IMR-90 (cell line): ENCODE measurements around the gene RINT1. TPM values are rescaled to one million over a fixed set of nuclear protein-coding genes. Genes with fewer than 3 reads are reported as not detected.

Experiments used
- ATAC-seq: fragments of 200-7000 bp; cut with Tn5 transposase; 2 replicates; pipeline ENCODE4 v1.9.1; 2020; ENCODE audit warnings: low read depth, mild to moderate bottlenecking, moderate library complexity
- BruUV-seq: library from RNA; stranded (reverse); fragments of 400-500 nt; replicated peaks from 2 replicates; lab custom pipeline; 2021; lab: Mats Ljungman, UMichigan
- CTCF ChIA-PET: fragments of 300-600 bp; formaldehyde crosslinking; extraction: SDS; loops from one replicate; lab custom pipeline; 2021; ENCODE audit warnings: antibody characterized with exemption; lab: Yijun Ruan, JAX
- POLR2A ChIA-PET: fragments of 300-600 bp; sonication (Branson Sonifier 250); formaldehyde crosslinking; loops from one replicate; lab custom pipeline; 2022; ENCODE audit warnings: antibody characterized with exemption; ENCODE audit not compliant: unreplicated experiment; lab: Charles Lee
- DNase-seq: peaks from one replicate; pipeline ENCODE4 v3.0.0; 2013
- H2AFZ ChIP-seq: replicated peaks from 2 replicates; pipeline ENCODE3; 2013; ENCODE audit warnings: low read length, mild to moderate bottlenecking; ENCODE audit not compliant: poor library complexity
- H2AK5ac ChIP-seq: 2 replicates; pipeline ENCODE4 v1.6.1; 2013; ENCODE audit warnings: low read depth, low read length, inconsistent platforms
- H2AK9ac ChIP-seq: replicated peaks from 2 replicates; pipeline ENCODE3; 2013; ENCODE audit warnings: mild to moderate bottlenecking, low read depth, low read length, moderate library complexity; ENCODE audit not compliant: poor library complexity
- H2BK120ac ChIP-seq: 2 replicates; pipeline ENCODE4 v1.6.1; 2013; ENCODE audit warnings: low read depth, low read length, inconsistent platforms
- H2BK15ac ChIP-seq: 3 replicates; pipeline ENCODE4 v1.6.1; 2013; ENCODE audit warnings: low read depth, low read length, inconsistent platforms
- H2BK20ac ChIP-seq: 2 replicates; pipeline ENCODE4 v1.6.1; 2013; ENCODE audit warnings: low read depth, mild to moderate bottlenecking, inconsistent platforms, low read length, moderate library complexity
- H2BK5ac ChIP-seq: 2 replicates; pipeline ENCODE4 v1.6.1; 2013; ENCODE audit warnings: mild to moderate bottlenecking, low read depth, low read length, inconsistent platforms; ENCODE audit not compliant: poor library complexity, severe bottlenecking
- H3K14ac ChIP-seq: replicated peaks from 2 replicates; pipeline ENCODE4 v1.6.1; 2013; ENCODE audit warnings: low read depth, low read length, inconsistent platforms
- H3K18ac ChIP-seq: 2 replicates; pipeline ENCODE4 v1.6.1; 2013; ENCODE audit warnings: low read depth, low read length, control low read depth
- H3K23ac ChIP-seq: 2 replicates; pipeline ENCODE4 v1.6.1; 2013; ENCODE audit warnings: low read depth, low read length, inconsistent platforms
- H3K27ac ChIP-seq: 2 replicates; pipeline ENCODE4 v1.5.1; 2013; ENCODE audit warnings: mild to moderate bottlenecking, control low read depth, low read length; ENCODE audit not compliant: insufficient read depth
- H3K27me3 ChIP-seq: 2 replicates; pipeline ENCODE4 v1.6.1; 2013; ENCODE audit warnings: low read length; ENCODE audit not compliant: control insufficient read depth, insufficient read depth
- H3K36me3 ChIP-seq: 2 replicates; pipeline ENCODE4 v1.6.1; 2013; ENCODE audit warnings: low read length, mixed read lengths; ENCODE audit not compliant: control insufficient read depth, insufficient read depth
- H3K4ac ChIP-seq: 2 replicates; pipeline ENCODE4 v1.6.1; 2013; ENCODE audit warnings: low read depth, low read length, inconsistent platforms
- H3K4me1 ChIP-seq: 2 replicates; pipeline ENCODE4 v1.6.1; 2013; ENCODE audit warnings: low read length, mixed read lengths; ENCODE audit not compliant: control insufficient read depth, insufficient read depth
- H3K4me2 ChIP-seq: 2 replicates; pipeline ENCODE4 v1.6.1; 2013; ENCODE audit warnings: low read depth, mild to moderate bottlenecking, control low read depth, low read length, moderate library complexity
- H3K4me3 ChIP-seq: 2 replicates; pipeline ENCODE4 v1.5.1; 2013; ENCODE audit warnings: low read depth, mild to moderate bottlenecking, control low read depth, low read length, moderate library complexity; ENCODE audit not compliant: insufficient read depth
- H3K56ac ChIP-seq: 2 replicates; pipeline ENCODE4 v1.6.1; 2013; ENCODE audit warnings: low read length, inconsistent platforms; ENCODE audit not compliant: insufficient read depth; ENCODE audit errors: extremely low read depth
- H3K79me1 ChIP-seq, 2 experiments: 2 replicates each; pipeline ENCODE4 v1.6.1; 2013; ENCODE audit warnings: low read length in 2 of 2, inconsistent platforms in 1 of 2, low read depth in 1 of 2
- H3K9ac ChIP-seq: 2 replicates; pipeline ENCODE4 v1.6.1; 2013; ENCODE audit warnings: low read depth, low read length, control low read depth
- H3K9me1 ChIP-seq: 2 replicates; pipeline ENCODE4 v1.6.1; 2013; ENCODE audit warnings: low read length, inconsistent platforms; ENCODE audit not compliant: insufficient read depth
- H3K9me3 ChIP-seq: 2 replicates; pipeline ENCODE4 v1.6.1; 2013; ENCODE audit warnings: low read length; ENCODE audit not compliant: control insufficient read depth, insufficient read depth
- H4K20me1 ChIP-seq: 2 replicates; pipeline ENCODE4 v1.6.1; 2013; ENCODE audit warnings: low read length, inconsistent platforms; ENCODE audit not compliant: insufficient read depth
- H4K5ac ChIP-seq: 2 replicates; pipeline ENCODE4 v1.6.1; 2013; ENCODE audit warnings: mild to moderate bottlenecking, low read depth, low read length, control low read depth
- H4K8ac ChIP-seq, 2 experiments: 2 replicates each; pipeline ENCODE4 v1.6.1; 2013; ENCODE audit warnings: low read depth in 2 of 2, low read length in 2 of 2, control low read depth in 1 of 2, inconsistent platforms in 1 of 2
- H4K91ac ChIP-seq: 2 replicates; pipeline ENCODE4 v1.6.1; 2013; ENCODE audit warnings: low read depth, low read length, inconsistent platforms; ENCODE audit not compliant: insufficient read depth
- BHLHE40 ChIP-seq: fragments of 150-350 bp; IDR thresholded peaks from 2 replicates; pipeline ENCODE4 v1.6.1; 2016; ENCODE audit warnings: mild to moderate bottlenecking, low read depth, low read length
- CEBPB ChIP-seq: IDR thresholded peaks from 2 replicates; pipeline ENCODE4 v1.6.1; 2012; ENCODE audit warnings: low read depth, low read length, improper control_type of control experiment
- CHD1 ChIP-seq: IDR thresholded peaks from 2 replicates; pipeline ENCODE4 v1.6.1; 2012; ENCODE audit warnings: low read depth, low read length, improper control_type of control experiment
- CTCF ChIP-seq: conservative IDR thresholded peaks from 2 replicates; pipeline ENCODE4 v1.5.1; 2012; ENCODE audit warnings: mild to moderate bottlenecking, low read depth, low read length, improper control_type of control experiment
- FOS ChIP-seq: fragments of 150-350 bp; IDR thresholded peaks from 2 replicates; pipeline ENCODE4 v1.6.1; 2016; ENCODE audit warnings: low read depth, low read length
- MAFK ChIP-seq: IDR thresholded peaks from 2 replicates; pipeline ENCODE4 v1.6.1; 2012; ENCODE audit warnings: low read depth, low read length, improper control_type of control experiment
- MAZ ChIP-seq: IDR thresholded peaks from 2 replicates; pipeline ENCODE4 v1.6.1; 2012; ENCODE audit warnings: low read depth, mild to moderate bottlenecking, low read length, improper control_type of control experiment, moderate library complexity, borderline replicate concordance
- MXI1 ChIP-seq: IDR thresholded peaks from 2 replicates; pipeline ENCODE4 v1.6.1; 2012; ENCODE audit warnings: low read depth, mild to moderate bottlenecking, low read length, moderate library complexity, borderline replicate concordance
- NFE2L2 ChIP-seq: fragments of 150-350 bp; IDR thresholded peaks from 2 replicates; pipeline ENCODE4 v1.6.1; 2016; ENCODE audit warnings: low read depth, mild to moderate bottlenecking, low read length
- POLR2A ChIP-seq: IDR thresholded peaks from 2 replicates; pipeline ENCODE4 v1.6.1; 2012; ENCODE audit warnings: mild to moderate bottlenecking, low read depth, low read length
- RAD21 ChIP-seq: IDR thresholded peaks from 2 replicates; pipeline ENCODE4 v1.6.1; 2012; ENCODE audit warnings: low read length, improper control_type of control experiment
- RCOR1 ChIP-seq: IDR thresholded peaks from 2 replicates; pipeline ENCODE4 v1.6.1; 2012; ENCODE audit warnings: mild to moderate bottlenecking, low read length, improper control_type of control experiment; ENCODE audit not compliant: insufficient replicate concordance
- RFX5 ChIP-seq: IDR thresholded peaks from 2 replicates; pipeline ENCODE4 v1.8.0; 2012; ENCODE audit warnings: low read depth, mild to moderate bottlenecking, low read length, moderate library complexity
- SMC3 ChIP-seq: fragments of 150-350 bp; IDR thresholded peaks from 2 replicates; pipeline ENCODE4 v1.6.1; 2016; ENCODE audit warnings: low read depth, mild to moderate bottlenecking, antibody characterized with exemption, low read length, moderate library complexity
- USF2 ChIP-seq: fragments of 150-350 bp; IDR thresholded peaks from 2 replicates; pipeline ENCODE4 v1.6.1; 2017; ENCODE audit warnings: mild to moderate bottlenecking, antibody characterized with exemption, low read length, low read depth
- WGBS, 2 experiments: methylation state at CpG; one replicate each; pipeline versions ENCODE4 v1.1.5 to v1.1.7; 2013; ENCODE audit warnings: missing lambda C conversion rate in 2 of 2; ENCODE audit not compliant: insufficient read length in 1 of 2; ENCODE audit errors: extremely low coverage in 2 of 2; 5-methylcytosine and 5-hydroxymethylcytosine counted together
- dilution Hi-C: fragments of 300-500 bp; cut with HindIII; formaldehyde crosslinking; loops from one replicate; pipeline ENCODE4 v1.14.3; 2018; ENCODE audit warnings: low sequenced_read_pairs; ENCODE audit not compliant: unreplicated experiment
- in situ Hi-C: fragments of 300-500 bp; cut with MboI; formaldehyde crosslinking; loops from 3 replicates; pipeline ENCODE4 v1.14.3; 2019; ENCODE audit warnings: low sequenced_read_pairs, inconsistent platforms, mixed read lengths
- intact Hi-C: fragments of 100-400 bp; cut with micrococcal nuclease; formaldehyde crosslinking; loops from 2 replicates; pipeline ENCODE4 v1.10.0; 2022
- polyA plus RNA-seq, 3 experiments: library from polyadenylated mRNA; depleted of rRNA; stranded (reverse); fragments of >200 nt; gene quantifications; 2 replicates each; pipeline ENCODE4 v1.2.3, GENCODE V29; 2012; ENCODE audit warnings: low replicate concordance in 1 of 3
- total RNA-seq: library from RNA; depleted of rRNA; stranded (reverse); fragments of >200 nt; gene quantifications from 2 replicates; pipeline ENCODE4 v1.2.3, GENCODE V29; 2012

The RINT1 gene
- total and polyA plus RNA-seq, 2 of the 4 experiments (the other 2 are of a cell fraction), result 15.9 to 23.1 TPM

- Histone ChIP-seq H3K18ac (no peak overlapping the region), H2BK20ac (no peak overlapping the region), H2AFZ (no peak overlapping the region), H3K4ac (no peak overlapping the region), H3K14ac (no peak overlapping the region), H3K79me1 (peaks cover 33 to 57% of the 10 kb centered on the region in 2 experiments), H2AK9ac (no peak overlapping the region), H4K91ac (no peak overlapping the region), H3K56ac (no peak overlapping the region), H3K27ac (no peak overlapping the region), H4K5ac (no peak overlapping the region), H3K9ac (no peak overlapping the region), H3K4me3 (no peak overlapping the region), H3K9me3 (no peaks in the 10 kb centered on the region), H3K4me2 (no peak overlapping the region), H3K23ac (no peak overlapping the region), H2BK120ac (no peak overlapping the region), H2BK15ac (no peak overlapping the region), H3K4me1 (0 out of 2 replicates have a peak, but pooled peaks cover 2% of the 10 kb centered on the region), H3K27me3 (no peaks in the 10 kb centered on the region), H3K36me3 (peaks cover 4% of the 10 kb centered on the region), H2BK5ac (no peak overlapping the region), H3K9me1 (no peaks in the 10 kb centered on the region), H2AK5ac (no peak overlapping the region), H4K20me1 (peaks cover 7% of the 10 kb centered on the region), H4K8ac (no peak overlapping the region)
- ChIA-PET POLR2A (no interaction called here), CTCF (no interaction called here)
- WGBS, 2 experiments, result 86% methylated on average over 1 of the region's 4 CpGs; no CpG with 5 or more reads in 1 of the 2 experiments
- in situ Hi-C loops, result no loop called here
- BruUV-seq, result no TSS peak
- ATAC-seq (no peak), DNase-seq (no peak)
- TF ChIP-seq MAZ, result no peak
- TF ChIP-seq USF2, result no peak
- no peak for TF ChIP-seq MAFK
- TF ChIP-seq NFE2L2, result no peak
- no peak for TF ChIP-seq FOS
- TF ChIP-seq CHD1, result no peak
- no peak for TF ChIP-seq POLR2A
- TF ChIP-seq MXI1, result no peak
- TF ChIP-seq CEBPB, result no peak
- no peak for TF ChIP-seq RAD21
- no peak for TF ChIP-seq SMC3
- no peak for TF ChIP-seq CTCF
- TF ChIP-seq RCOR1, result no peak
- TF ChIP-seq RFX5, result no peak
- TF ChIP-seq BHLHE40, result no peak
- dilution Hi-C loops, result no loop called here
- intact Hi-C loops, result no loop called here
These were observed 19.6 kb upstream of the RINT1 start for GRCh38 chr7:105512415-105512814.
